ENCODE data around the gene ZMIZ1.

The ZMIZ1 gene

GRCh38 chr10:79153745-79154144, 85.0 kb downstream of the ZMIZ1 start:
- no peak for DNase-seq (ENCODE audit: low spot score)
- no peak for TF ChIP-seq CTCF (IDR thresholded peaks at IDR 0.05; ENCODE audit: extremely low read depth, missing control alignments)

- no peak for DNase-seq (ENCODE audit: low spot score)
- TF ChIP-seq CTCF (IDR thresholded peaks at IDR 0.05; ENCODE audit: extremely low read depth, missing control alignments), result no peak
Observed at GRCh38 chr10:79155301-79156081, 86.7 kb downstream of the ZMIZ1 start.

- no peak for DNase-seq (ENCODE audit: low spot score)
Observed at GRCh38 chr10:79156334-79157274, 87.8 kb downstream of the ZMIZ1 start.

GRCh38 chr10:79158004-79158340, 89.2 kb downstream of the ZMIZ1 start:
- TF ChIP-seq CTCF (IDR thresholded peaks at IDR 0.05; ENCODE audit: extremely low read depth, missing control alignments), result no peak
- DNase-seq (ENCODE audit: low spot score), result no peak

More at GRCh38 chr10:79156334-79157274, 87.8 kb downstream of the ZMIZ1 start:
- no peak for TF ChIP-seq CTCF (IDR thresholded peaks at IDR 0.05; ENCODE audit: extremely low read depth, missing control alignments)

- no peak for DNase-seq (ENCODE audit: low spot score)
- TF ChIP-seq CTCF (IDR thresholded peaks at IDR 0.05; ENCODE audit: extremely low read depth, missing control alignments), result no peak
Observed at GRCh38 chr10:79158402-79159097, 89.8 kb downstream of the ZMIZ1 start.

GRCh38 chr10:79159141-79159651, 90.4 kb downstream of the ZMIZ1 start:
- TF ChIP-seq CTCF (IDR thresholded peaks at IDR 0.05; ENCODE audit: extremely low read depth, missing control alignments), result no peak

More at GRCh38 chr10:79159141-79159651, 90.4 kb downstream of the ZMIZ1 start:
- no peak for DNase-seq (ENCODE audit: low spot score)
